HFFc6 (cell line): ENCODE measurements around the gene SLC29A3. TPM values are rescaled to one million over a fixed set of nuclear protein-coding genes. Genes with fewer than 3 reads are reported as not detected.

Experiments used
- DNase-seq: peaks from one replicate; pipeline ENCODE4 v3.0.0-alpha.2; 2018
- H3K27ac Mint-ChIP-seq: 2 replicates; pipeline ENCODE4 v1.8.0; 2020; ENCODE audit warnings: mild to moderate bottlenecking, mixed read lengths
- H3K27me3 Mint-ChIP-seq: 2 replicates; pipeline ENCODE4 v1.8.0; 2021; ENCODE audit warnings: mild to moderate bottlenecking, moderate library complexity, mixed read lengths; ENCODE audit not compliant: insufficient read depth
- H3K36me3 Mint-ChIP-seq: 2 replicates; pipeline ENCODE4 v1.8.0; 2021; ENCODE audit warnings: low read depth, mixed read lengths
- H3K4me1 Mint-ChIP-seq: 2 replicates; pipeline ENCODE4 v1.8.0; 2020; ENCODE audit warnings: low read depth, mixed read lengths
- H3K4me3 Mint-ChIP-seq: 2 replicates; pipeline ENCODE4 v1.8.0; 2020; ENCODE audit warnings: mild to moderate bottlenecking, moderate library complexity, mixed read lengths
- H3K9me3 Mint-ChIP-seq: 2 replicates; pipeline ENCODE4 v1.8.0; 2020; ENCODE audit warnings: mild to moderate bottlenecking, mixed read lengths
- total RNA-seq, 6 experiments: library from RNA; stranded (reverse); fragmentation: NEBNext Ultra II Directional; extraction: Animal tissue kit (Norgen Biotek cat#: 25700); gene quantifications; 2 replicates in 1 of 6; 3 replicates in 5 of 6; pipeline ENCODE4 v1.2.3, GENCODE V29; 2021
- TF ChIP-seq, protein P1 (sequence below): fragments of 200-600 bp; sonication (generic); IDR thresholded peaks from 2 replicates; pipeline ENCODE4 v1.5.0; 2021; ENCODE audit warnings: antibody characterized with exemption, mild to moderate bottlenecking

The SLC29A3 gene
- total RNA-seq, 6 experiments from 2014 or later = 2.1 to 4.4 (median 2.7) TPM

DNA sequence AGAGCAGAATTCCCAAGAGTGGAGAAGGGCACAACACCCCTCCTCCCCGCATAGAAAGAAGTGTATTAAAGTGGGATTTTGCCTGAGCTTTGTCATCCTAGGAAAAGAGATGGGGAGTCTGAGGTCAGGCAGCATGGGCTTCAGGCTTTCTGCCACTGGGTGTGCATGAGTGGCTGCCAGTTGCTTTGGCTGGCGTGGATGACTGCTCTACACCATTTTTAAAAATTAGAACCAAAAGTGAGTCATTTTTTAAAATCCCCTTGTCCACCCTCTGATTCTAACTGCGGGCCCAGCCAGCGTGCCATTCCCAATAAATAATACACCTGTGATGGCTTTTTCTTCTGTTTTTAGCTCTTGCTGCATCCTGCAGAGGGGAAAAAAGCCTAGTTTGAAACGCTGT, 13.4 kb downstream of the SLC29A3 start:
- H3K4me3 Mint-ChIP-seq = no peak overlapping the region
- H3K27me3 Mint-ChIP-seq = peaks cover 17% of the 10 kb centered on the region
- H3K27ac Mint-ChIP-seq = no peak overlapping the region
- no peaks in the 10 kb centered on the region for H3K36me3 Mint-ChIP-seq
- TF ChIP-seq, protein P1, sequence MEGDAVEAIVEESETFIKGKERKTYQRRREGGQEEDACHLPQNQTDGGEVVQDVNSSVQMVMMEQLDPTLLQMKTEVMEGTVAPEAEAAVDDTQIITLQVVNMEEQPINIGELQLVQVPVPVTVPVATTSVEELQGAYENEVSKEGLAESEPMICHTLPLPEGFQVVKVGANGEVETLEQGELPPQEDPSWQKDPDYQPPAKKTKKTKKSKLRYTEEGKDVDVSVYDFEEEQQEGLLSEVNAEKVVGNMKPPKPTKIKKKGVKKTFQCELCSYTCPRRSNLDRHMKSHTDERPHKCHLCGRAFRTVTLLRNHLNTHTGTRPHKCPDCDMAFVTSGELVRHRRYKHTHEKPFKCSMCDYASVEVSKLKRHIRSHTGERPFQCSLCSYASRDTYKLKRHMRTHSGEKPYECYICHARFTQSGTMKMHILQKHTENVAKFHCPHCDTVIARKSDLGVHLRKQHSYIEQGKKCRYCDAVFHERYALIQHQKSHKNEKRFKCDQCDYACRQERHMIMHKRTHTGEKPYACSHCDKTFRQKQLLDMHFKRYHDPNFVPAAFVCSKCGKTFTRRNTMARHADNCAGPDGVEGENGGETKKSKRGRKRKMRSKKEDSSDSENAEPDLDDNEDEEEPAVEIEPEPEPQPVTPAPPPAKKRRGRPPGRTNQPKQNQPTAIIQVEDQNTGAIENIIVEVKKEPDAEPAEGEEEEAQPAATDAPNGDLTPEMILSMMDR = no peak
- H3K9me3 Mint-ChIP-seq = no peaks in the 10 kb centered on the region
- no peaks in the 10 kb centered on the region for H3K4me1 Mint-ChIP-seq
- no peak for DNase-seq

DNA sequence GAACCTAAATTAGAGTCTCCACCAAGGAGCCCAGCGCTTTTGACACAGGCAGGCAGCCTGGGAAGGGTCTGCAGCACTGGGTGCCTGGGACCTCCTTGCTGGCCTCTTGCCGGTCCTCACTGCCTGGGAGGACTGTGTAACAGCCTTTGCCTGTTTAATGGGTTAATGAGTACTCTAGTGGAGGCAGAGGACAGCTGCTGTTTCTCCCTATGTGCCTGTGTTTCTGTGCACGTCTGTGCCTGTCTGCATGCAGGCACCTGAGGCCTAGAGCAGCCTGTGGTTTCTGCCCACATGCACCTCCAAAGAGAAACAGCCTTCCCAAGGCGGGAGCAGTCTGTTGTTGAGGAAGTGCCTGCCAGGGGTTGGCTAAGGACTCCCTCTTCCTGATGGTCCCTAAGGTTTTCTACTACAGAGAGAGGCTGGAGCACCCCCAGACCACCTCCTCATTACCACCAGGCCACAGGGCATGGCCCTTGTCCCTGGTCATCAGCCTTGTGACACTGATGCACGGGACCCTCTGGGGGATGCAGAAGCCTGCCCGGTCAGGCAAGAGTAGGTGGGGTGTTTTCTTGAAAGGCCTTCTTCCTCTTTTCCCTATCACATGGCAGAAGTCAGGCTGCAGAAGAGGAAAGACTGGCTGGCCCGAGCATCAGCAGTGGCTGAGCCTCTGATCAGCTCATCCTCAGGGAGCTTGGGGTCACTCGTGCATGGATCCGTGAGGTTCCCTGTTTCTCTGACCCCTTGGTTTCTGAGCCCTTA, 14.2 kb downstream of the SLC29A3 start:
- H3K9me3 Mint-ChIP-seq = no peaks in the 10 kb centered on the region
- H3K27ac Mint-ChIP-seq = no peak overlapping the region
- TF ChIP-seq, protein P1 = no peak
- DNase-seq = no peak
- peaks cover 17% of the 10 kb centered on the region for H3K27me3 Mint-ChIP-seq
- H3K36me3 Mint-ChIP-seq = no peaks in the 10 kb centered on the region
- H3K4me1 Mint-ChIP-seq = no peaks in the 10 kb centered on the region
- no peak overlapping the region for H3K4me3 Mint-ChIP-seq

DNA sequence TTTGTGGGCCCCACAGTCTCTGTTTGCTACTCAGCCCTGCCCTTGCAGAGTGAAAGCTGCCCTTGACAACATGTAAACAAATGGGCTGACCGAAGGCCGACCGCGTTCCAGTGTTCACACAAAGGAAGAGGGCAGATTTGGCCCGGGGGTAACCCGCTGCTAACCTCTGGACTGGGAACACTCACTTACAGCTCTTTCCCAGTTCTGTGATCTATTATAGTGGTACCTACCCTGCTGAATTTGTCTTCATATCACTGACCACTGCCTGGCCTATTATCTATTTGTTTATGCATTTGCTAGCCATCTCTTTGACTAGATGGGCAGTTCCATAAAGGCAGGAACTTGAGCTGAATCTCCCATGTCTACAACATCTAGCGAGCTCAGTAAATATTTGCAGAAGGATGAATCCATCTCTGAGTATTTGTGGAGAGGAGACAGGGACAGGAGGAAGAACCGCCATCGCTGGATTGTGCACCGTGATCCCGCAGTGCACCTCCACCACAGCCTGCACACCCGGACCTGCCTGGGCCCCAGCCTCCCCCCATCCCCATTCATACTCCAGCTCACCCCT, 15.2 kb downstream of the SLC29A3 start:
- Mint-ChIP-seq H3K27me3 (peaks cover 17% of the 10 kb centered on the region), H3K27ac (no peak overlapping the region), H3K4me3 (no peak overlapping the region), H3K4me1 (no peaks in the 10 kb centered on the region), H3K36me3 (no peaks in the 10 kb centered on the region), H3K9me3 (no peaks in the 10 kb centered on the region)
- TF ChIP-seq, protein P1 = no peak
- no peak for DNase-seq

DNA sequence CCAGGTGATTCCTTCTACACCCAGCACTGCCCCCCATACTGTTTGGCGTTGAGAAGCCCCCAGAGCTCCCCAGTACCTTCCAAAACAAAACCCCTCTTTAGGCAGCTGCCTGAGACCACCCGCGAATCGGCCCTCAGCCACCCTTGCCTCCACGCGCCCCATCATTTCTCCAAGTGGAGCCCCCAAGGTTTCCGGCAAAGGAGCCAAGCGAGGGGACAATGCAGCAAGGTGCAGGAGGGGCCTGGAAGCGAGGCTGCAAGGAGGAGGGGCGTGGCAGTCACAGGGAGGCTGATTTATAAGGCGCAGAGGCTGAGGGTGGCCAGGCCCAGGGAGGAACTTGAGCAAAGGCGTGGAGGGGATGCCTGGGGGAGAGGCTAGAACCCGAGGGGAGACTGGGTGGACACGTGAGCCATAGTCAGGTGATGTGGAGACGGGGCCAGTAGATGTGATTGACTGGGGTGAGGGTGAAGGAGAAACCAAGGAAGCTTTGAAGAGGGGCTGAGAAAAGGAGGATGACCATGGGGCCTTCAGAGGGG, 16.2 kb downstream of the SLC29A3 start:
- Mint-ChIP-seq H3K27ac (no peak overlapping the region), H3K4me3 (no peak overlapping the region), H3K4me1 (peaks cover 7% of the 10 kb centered on the region; the same call in 1 of the 2 replicates), H3K27me3 (peaks cover 24% of the 10 kb centered on the region), H3K9me3 (no peaks in the 10 kb centered on the region), H3K36me3 (no peaks in the 10 kb centered on the region)
- TF ChIP-seq, protein P1 = no peak
- no peak for DNase-seq

DNA sequence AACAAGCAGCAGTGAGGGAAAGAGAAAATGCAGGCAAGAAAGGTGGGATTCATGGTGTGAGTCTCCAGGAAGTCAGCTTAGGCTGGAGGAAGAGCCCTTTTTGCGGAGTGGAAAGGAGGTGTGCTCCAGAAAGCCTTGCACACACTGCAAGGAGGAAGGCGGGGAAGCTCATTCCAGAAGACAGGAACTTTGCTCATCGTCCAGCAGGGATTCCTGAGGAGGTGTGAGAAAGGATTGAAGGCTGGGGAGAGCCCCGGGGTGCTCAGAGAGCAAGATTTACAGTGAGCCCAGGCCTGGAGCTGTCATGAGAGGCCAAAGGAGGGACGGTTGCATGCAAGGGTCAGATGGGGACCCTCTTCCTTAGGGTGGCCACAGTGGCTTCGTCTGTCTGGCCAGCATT, 17.6 kb downstream of the SLC29A3 start:
- no peaks in the 10 kb centered on the region for H3K36me3 Mint-ChIP-seq
- no peak for DNase-seq
- peaks cover 11% of the 10 kb centered on the region; the same call in 1 of the 2 replicates for H3K4me1 Mint-ChIP-seq
- no peaks in the 10 kb centered on the region for H3K9me3 Mint-ChIP-seq
- H3K27me3 Mint-ChIP-seq = peaks cover 30% of the 10 kb centered on the region
- no peak overlapping the region for H3K27ac Mint-ChIP-seq
- H3K4me3 Mint-ChIP-seq = no peak overlapping the region
- TF ChIP-seq, protein P1 = no peak
